BJ (cell line): Measurements from ENCODE around the gene FUT1. TPM values are rescaled to one million over a fixed set of nuclear protein-coding genes. Genes with fewer than 3 reads are reported as not detected.
"Not testable (repeated sequence)": the region's sequence is repeated elsewhere in the genome, so short reads cannot be mapped to it uniquely, and the experiment has no call there.

Experiments used
- CTCF ChIA-PET: fragments of 350-600 bp; formaldehyde crosslinking; extraction: SDS; loops from one replicate; lab custom pipeline; 2021; ENCODE audit warnings: antibody characterized with exemption, inconsistent platforms; lab: Yijun Ruan, JAX
- POLR2A ChIA-PET: fragments of 300-600 bp; sonication (Branson Sonifier 250); formaldehyde crosslinking; extraction: SDS; loops from one replicate; lab custom pipeline; 2021; ENCODE audit warnings: antibody characterized with exemption; lab: Charles Lee
- DNase-seq: peaks from one replicate; pipeline ENCODE4 v3.0.0-alpha.2; 2011; ENCODE audit warnings: low read depth
- H3K27me3 ChIP-seq: 2 replicates; pipeline ENCODE4 v1.6.0; 2011; ENCODE audit warnings: low read length; ENCODE audit not compliant: control insufficient read depth, insufficient read depth
- H3K36me3 ChIP-seq: 2 replicates; pipeline ENCODE4 v1.5.1; 2011; ENCODE audit warnings: low read length; ENCODE audit not compliant: control insufficient read depth, insufficient read depth
- H3K4me3 ChIP-seq: 2 replicates; pipeline ENCODE4 v1.5.1; 2011; ENCODE audit warnings: low read depth, mild to moderate bottlenecking, control low read depth, low read length
- polyA plus RNA-seq: library from polyadenylated mRNA; depleted of rRNA; stranded (reverse); fragments of >200 nt; gene quantifications from 2 replicates; pipeline ENCODE4 v1.2.3, GENCODE V29; 2011
- TF ChIP-seq, protein P1 (sequence below): IDR thresholded peaks from 2 replicates; pipeline ENCODE4 v1.5.1; 2011; ENCODE audit warnings: low read depth, mild to moderate bottlenecking, control low read depth, inconsistent platforms, low read length, moderate library complexity; ENCODE audit not compliant: insufficient read depth

Gene FUT1
- polyA plus RNA-seq, 1 experiment = 0.37 TPM

DNA sequence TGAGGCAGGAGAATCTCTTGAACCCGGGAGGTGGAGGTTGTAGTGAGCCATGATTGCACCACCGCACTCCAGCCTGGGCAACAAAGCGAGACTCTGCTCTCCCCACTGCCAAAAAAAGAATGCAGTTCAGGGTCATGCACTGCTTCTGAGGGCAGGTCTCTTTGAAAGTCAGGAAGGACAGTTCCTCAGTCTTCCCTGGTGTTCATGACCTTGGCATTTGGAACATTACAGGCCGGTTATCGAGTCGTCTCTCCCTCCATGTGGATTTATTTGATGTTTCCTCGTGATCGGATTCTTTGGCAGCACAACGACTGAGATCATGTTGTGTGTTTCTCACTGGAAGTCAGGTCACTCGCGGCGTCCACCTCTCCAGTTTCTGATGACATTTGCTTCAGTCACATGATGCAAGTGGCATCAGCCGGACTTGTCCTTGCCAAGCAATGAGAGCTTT is 20.1 kb upstream of the FUT1 start:
- DNase-seq = no peak
- H3K27me3 ChIP-seq = peaks cover 3% of the 10 kb centered on the region; the same call in 1 of the 2 replicates
- POLR2A ChIA-PET = no interaction called here
- no peak overlapping the region for H3K4me3 ChIP-seq
- TF ChIP-seq, protein P1, sequence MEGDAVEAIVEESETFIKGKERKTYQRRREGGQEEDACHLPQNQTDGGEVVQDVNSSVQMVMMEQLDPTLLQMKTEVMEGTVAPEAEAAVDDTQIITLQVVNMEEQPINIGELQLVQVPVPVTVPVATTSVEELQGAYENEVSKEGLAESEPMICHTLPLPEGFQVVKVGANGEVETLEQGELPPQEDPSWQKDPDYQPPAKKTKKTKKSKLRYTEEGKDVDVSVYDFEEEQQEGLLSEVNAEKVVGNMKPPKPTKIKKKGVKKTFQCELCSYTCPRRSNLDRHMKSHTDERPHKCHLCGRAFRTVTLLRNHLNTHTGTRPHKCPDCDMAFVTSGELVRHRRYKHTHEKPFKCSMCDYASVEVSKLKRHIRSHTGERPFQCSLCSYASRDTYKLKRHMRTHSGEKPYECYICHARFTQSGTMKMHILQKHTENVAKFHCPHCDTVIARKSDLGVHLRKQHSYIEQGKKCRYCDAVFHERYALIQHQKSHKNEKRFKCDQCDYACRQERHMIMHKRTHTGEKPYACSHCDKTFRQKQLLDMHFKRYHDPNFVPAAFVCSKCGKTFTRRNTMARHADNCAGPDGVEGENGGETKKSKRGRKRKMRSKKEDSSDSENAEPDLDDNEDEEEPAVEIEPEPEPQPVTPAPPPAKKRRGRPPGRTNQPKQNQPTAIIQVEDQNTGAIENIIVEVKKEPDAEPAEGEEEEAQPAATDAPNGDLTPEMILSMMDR = no peak
- H3K36me3 ChIP-seq = no peaks in the 10 kb centered on the region
- CTCF ChIA-PET = interaction anchor here (2.4 kb wide), 1 partner anchor 15 kb away, joined by 8 read pairs; no protein-coding TSS in a partner anchor

DNA sequence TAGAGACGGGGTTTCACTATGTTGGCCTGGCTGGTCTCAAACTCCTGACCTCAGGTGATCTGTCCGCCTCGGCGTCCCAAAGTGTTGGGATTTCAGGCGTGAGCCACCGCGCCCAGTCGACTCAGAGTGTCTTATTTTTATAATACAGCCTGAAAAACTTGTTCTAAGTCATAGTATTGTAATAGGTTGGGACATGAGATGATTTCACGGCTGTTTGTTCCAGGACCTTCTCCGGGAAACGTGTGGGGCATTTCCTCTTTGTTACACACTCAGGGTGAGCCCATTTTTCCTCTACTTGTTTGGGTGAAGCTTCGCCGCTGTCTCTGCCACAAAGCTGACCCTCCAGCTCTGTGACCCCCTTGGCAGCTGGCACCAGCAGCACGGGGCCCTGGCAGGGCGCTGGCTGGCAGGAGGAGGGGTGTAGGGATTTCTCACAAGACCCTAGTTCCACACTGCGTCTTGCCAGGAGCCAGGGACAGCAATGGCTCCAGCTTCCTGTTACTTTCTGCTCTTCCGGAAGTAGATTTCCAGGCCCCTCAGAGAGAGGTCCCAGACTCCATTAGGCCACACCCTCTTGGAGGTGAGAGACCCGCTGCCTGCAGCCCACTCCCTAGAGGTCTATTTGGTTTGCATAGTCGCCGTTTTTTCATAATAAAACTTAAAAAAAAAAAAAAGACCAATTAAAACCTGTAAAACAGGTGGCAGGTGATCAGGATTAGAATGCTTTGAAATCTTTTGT is 18.5 kb upstream of the FUT1 start:
- TF ChIP-seq, protein P1 = no peak
- Histone ChIP-seq H3K4me3 (no peak overlapping the region), H3K36me3 (no peaks in the 10 kb centered on the region), H3K27me3 (peaks cover 3% of the 10 kb centered on the region; the same call in 1 of the 2 replicates)
- ChIA-PET POLR2A (no interaction called here), CTCF (interaction anchor here (1.0 to 2.4 kb wide), 4 partner anchors 10 to 66 kb away, joined by 3 to 8 read pairs (median 4); partner anchors contain the start of gene HSD17B14)
- no peak for DNase-seq

DNA sequence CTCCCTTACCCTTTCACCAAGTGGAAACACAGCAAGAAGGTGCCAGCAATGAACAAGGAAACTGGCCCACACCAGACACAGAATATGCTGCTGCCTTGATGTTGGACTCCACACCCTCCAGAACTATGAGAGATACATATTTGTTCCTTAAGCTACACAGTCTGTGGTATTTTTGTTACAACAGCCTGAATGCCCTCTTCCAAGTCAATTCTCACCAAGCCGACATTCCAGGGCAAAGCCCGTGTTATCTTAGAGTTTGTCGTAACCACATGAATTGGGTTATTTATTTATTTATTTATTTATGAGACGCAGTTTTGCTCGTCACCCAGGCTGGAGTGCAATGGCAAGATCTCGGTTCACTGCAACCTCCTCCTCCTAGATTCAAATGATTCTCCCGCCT is 17.8 kb upstream of the FUT1 start:
- TF ChIP-seq, protein P1 = no peak
- Histone ChIP-seq H3K27me3 (peaks cover 3% of the 10 kb centered on the region; the same call in 1 of the 2 replicates), H3K36me3 (no peaks in the 10 kb centered on the region), H3K4me3 (no peak overlapping the region)
- CTCF ChIA-PET = interaction anchor here (1.0 to 1.9 kb wide), 3 partner anchors 9 to 66 kb away, joined by 3 to 5 read pairs (median 3); partner anchors contain the start of gene HSD17B14
- POLR2A ChIA-PET = no interaction called here
- DNase-seq = no peak

DNA sequence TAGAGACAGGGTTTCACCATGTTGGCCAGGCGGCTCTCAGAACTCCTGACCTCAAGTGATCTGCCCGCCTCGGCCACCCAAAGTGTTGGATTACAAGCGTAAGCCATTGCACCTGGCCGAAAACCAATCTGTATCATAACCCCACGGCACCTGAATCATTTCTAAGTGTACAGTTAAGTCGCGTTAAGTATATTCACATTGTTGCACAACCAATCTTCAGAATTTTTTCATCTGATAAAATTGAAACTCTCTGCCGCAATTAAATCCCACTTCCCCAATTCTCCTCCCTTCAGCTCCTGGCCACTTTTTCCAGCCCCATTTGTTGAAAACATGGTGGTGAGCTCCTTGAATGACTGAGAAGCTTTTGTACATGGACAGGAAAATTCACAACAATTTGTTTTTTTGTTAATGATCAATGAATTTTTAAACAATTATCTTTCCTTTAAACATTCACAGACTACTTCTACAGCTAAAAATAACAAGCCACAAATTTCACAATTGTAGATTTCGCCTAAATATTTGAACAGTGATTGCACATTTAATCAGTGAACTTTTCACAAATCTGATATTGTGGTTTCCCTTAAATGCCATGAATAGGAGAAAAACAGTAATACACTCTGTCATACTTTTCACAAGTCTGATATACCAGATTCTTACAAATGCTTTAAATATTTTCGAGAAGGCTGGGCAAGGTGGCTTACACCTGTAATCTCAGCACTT is 16.7 kb upstream of the FUT1 start:
- TF ChIP-seq, protein P1 = no peak
- H3K4me3 ChIP-seq = no peak overlapping the region
- POLR2A ChIA-PET = no interaction called here

DNA sequence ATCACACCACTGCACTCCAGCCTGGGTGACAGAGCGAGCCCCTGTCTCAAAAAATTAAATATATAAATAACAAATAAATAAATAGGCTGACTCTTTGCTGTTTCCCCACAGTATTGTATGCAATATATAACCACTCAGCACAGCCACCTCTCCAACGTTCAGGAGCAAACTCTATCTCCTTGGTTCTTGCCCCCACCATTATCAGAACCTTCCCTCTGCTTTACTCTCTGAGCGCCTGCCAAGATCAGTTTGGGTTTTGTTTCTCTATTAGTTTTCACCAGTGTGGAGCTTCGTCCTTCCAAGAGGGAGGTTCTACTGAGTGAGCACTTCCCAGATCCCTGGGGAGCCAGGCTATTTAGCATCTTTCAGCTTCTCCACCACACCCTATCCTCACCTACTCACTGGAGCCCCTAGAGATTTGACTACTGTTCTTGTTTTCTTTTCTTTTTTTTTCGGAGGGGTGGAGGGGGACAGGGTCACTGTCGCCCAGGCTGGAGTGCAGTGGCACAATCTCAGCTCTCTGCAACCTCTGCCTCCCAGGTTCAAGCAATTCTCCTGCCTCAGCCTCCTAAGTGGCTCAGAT is 15.8 kb upstream of the FUT1 start:
- POLR2A ChIA-PET, H3K27me3 ChIP-seq, CTCF ChIA-PET, H3K4me3 ChIP-seq, H3K36me3 ChIP-seq, DNase-seq: not testable (repeated sequence)

More for the DNA sequence above, 16.7 kb upstream of the FUT1 start:
- DNase-seq = no peak
- CTCF ChIA-PET = interaction anchor here (1.2 kb wide), 1 partner anchor 19 kb away, joined by 3 read pairs; no protein-coding TSS in a partner anchor
- Histone ChIP-seq H3K36me3 (no peaks in the 10 kb centered on the region), H3K27me3 (peaks cover 4% of the 10 kb centered on the region; the same call in 1 of the 2 replicates)

DNA sequence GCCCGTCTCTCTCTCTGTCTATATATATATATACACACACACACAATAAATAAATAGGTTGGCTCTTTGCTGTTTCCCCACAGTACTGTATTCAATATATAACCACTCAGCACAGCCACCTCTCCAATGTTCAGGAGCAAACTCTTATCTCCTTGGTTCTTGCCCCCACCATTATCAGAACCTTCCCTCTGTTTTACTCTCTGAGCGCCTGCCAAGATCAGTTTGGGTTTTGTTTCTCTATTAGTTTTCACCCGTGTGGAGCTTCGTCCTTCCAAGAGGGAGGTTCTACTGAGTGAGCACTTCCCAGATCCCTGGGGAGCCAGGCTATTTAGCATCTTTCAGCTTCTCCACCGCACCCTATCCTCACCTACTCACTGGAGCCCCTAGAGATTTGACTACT is 13.4 kb upstream of the FUT1 start:
- DNase-seq, POLR2A ChIA-PET, H3K27me3 ChIP-seq, H3K4me3 ChIP-seq, CTCF ChIA-PET, H3K36me3 ChIP-seq: not testable (repeated sequence)
